Right lobe of liver (tissue), 4 donors: ENCODE results near the gene ZC3H12C.

Experiments used
- POLR2A ChIP-seq: fragments of 450-650 bp; IDR thresholded peaks from one replicate; pipeline ENCODE4 v1.6.1; 2017; ENCODE audit warnings: antibody characterized with exemption, mild to moderate bottlenecking
- TF ChIP-seq, protein P1 (sequence below), 4 donors: fragments of 200-600 bp in 3 of 4; fragments of 450-650 bp in 1 of 4; IDR thresholded peaks; one replicate each; pipeline versions ENCODE4 v1.5.1 to v1.8.0; 2016 to 2022; ENCODE audit warnings: antibody characterized with exemption in 4 of 4, mild to moderate bottlenecking in 2 of 4
- donor health status: DM: no; HTN: no; CAD: no.
- donor health status: DM: no; HTN: no; CAD: no.
- donor health status: DM: no; HTN: yes; CAD: no.

DNA sequence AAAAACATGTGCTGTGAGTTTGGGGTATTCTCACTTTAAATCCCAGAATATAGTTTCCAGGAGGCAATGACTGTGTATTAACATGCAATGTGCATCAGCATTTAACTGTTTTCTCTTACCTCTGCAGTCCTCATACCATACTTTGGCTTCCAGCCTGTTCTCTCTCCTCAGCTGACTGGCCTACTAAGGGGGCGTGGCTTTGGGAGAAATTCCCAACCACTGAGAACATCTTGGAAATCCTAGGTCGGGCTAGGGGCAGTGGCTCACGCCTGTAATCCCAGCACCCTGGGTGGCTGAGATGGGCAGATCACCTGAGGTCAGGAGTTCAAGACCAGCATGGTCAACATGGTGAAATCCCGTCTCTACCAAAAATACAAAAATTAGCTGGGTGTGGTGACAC lies 13.5 kb upstream of the ZC3H12C start:
- TF ChIP-seq, protein P1, sequence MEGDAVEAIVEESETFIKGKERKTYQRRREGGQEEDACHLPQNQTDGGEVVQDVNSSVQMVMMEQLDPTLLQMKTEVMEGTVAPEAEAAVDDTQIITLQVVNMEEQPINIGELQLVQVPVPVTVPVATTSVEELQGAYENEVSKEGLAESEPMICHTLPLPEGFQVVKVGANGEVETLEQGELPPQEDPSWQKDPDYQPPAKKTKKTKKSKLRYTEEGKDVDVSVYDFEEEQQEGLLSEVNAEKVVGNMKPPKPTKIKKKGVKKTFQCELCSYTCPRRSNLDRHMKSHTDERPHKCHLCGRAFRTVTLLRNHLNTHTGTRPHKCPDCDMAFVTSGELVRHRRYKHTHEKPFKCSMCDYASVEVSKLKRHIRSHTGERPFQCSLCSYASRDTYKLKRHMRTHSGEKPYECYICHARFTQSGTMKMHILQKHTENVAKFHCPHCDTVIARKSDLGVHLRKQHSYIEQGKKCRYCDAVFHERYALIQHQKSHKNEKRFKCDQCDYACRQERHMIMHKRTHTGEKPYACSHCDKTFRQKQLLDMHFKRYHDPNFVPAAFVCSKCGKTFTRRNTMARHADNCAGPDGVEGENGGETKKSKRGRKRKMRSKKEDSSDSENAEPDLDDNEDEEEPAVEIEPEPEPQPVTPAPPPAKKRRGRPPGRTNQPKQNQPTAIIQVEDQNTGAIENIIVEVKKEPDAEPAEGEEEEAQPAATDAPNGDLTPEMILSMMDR (IDR thresholded peaks at IDR 0.05), result no peak
- TF ChIP-seq POLR2A, result no peak
